Thoracic aorta (tissue), 2 donors: ENCODE results near the gene CD300LG. TPM values are rescaled to one million over a fixed set of nuclear protein-coding genes. Genes with fewer than 3 reads are reported as not detected.

Experiments used
- ATAC-seq: fragments of 150-250 bp; one replicate; pipeline ENCODE4 v1.8.0; 2017; ENCODE audit warnings: low read depth; ENCODE audit not compliant: insufficient number of reproducible peaks, low FRiP score
- DNase-seq: peaks from one replicate; pipeline ENCODE4 v3.0.0-alpha.2; 2020; ENCODE audit warnings: low spot score
- H3K27ac ChIP-seq, 2 donors: fragments of 200-600 bp; sonication (generic); 1 replicate in 1 of 2; 2 replicates in 1 of 2; pipeline ENCODE4 v1.5.1; 2016; ENCODE audit warnings: mild to moderate bottlenecking in 2 of 2, moderate library complexity in 2 of 2
- H3K27me3 ChIP-seq: fragments of 200-600 bp; sonication (generic); replicated peaks from 2 replicates; pipeline ENCODE4 v1.6.0; 2016; ENCODE audit warnings: mild to moderate bottlenecking; ENCODE audit not compliant: insufficient read depth
- H3K36me3 ChIP-seq: fragments of 200-600 bp; sonication (generic); one replicate; pipeline ENCODE4 v1.5.1; 2016
- H3K4me1 ChIP-seq, 2 donors: fragments of 200-600 bp; sonication (generic); 1 replicate in 1 of 2; 2 replicates in 1 of 2; pipeline versions ENCODE4 v1.5.1 to v1.6.0; 2016; ENCODE audit warnings: low read depth in 2 of 2, mild to moderate bottlenecking in 1 of 2; ENCODE audit not compliant: control insufficient read depth in 1 of 2
- H3K4me3 ChIP-seq: fragments of 200-600 bp; sonication (generic); 2 replicates; pipeline ENCODE4 v1.5.1; 2016; ENCODE audit warnings: mild to moderate bottlenecking
- H3K9me3 ChIP-seq: fragments of 200-600 bp; sonication (generic); 2 replicates; pipeline ENCODE4 v1.5.1; 2016
- CTCF ChIP-seq: fragments of 200-600 bp; sonication (generic); IDR thresholded peaks from one replicate; pipeline ENCODE4 v1.5.1; 2019; ENCODE audit warnings: antibody characterized with exemption
- total RNA-seq, 2 donors: library from RNA; depleted of rRNA; stranded (reverse); fragments of >200 nt; gene quantifications; one replicate each; pipeline versions ENCODE4 v1.1.0 to v1.2.3, GENCODE V29; 2016

The CD300LG gene
- total RNA-seq, 2 donors from 2014 or later: 0.35 to 3.2 TPM

- Histone ChIP-seq H3K27ac (no peak overlapping the region), H3K27me3 (no peaks in the 10 kb centered on the region), H3K4me3 (no peak overlapping the region), H3K4me1 (peaks cover 0 to 8% of the 10 kb centered on the region in 2 donors), H3K36me3 (peaks cover 26% of the 10 kb centered on the region), H3K9me3 (no peaks in the 10 kb centered on the region)
- DNase-seq (no peak), ATAC-seq (no peak)
- no peak for TF ChIP-seq CTCF
Measured at GRCh38 chr17:43817826-43818225, 29.1 kb upstream of the CD300LG start.

GRCh38 chr17:43818966-43819365 lies 28.0 kb upstream of the CD300LG start:
- DNase-seq: no peak
- Histone ChIP-seq H3K36me3 (peaks cover 14% of the 10 kb centered on the region), H3K4me1 (peaks cover 0 to 18% of the 10 kb centered on the region in 2 donors), H3K9me3 (no peaks in the 10 kb centered on the region), H3K27ac (no peak overlapping the region), H3K4me3 (no peak overlapping the region), H3K27me3 (no peaks in the 10 kb centered on the region)
- no peak for ATAC-seq
- TF ChIP-seq CTCF: no peak

- H3K9me3 ChIP-seq: no peaks in the 10 kb centered on the region
- no peak for DNase-seq
- no peak for TF ChIP-seq CTCF
- peaks cover 24% of the 10 kb centered on the region for H3K36me3 ChIP-seq
- H3K27me3 ChIP-seq: no peaks in the 10 kb centered on the region
- H3K4me1 ChIP-seq: peaks cover 0 to 13% of the 10 kb centered on the region in 2 donors
- H3K27ac ChIP-seq: no peak overlapping the region
- no peak for ATAC-seq
- H3K4me3 ChIP-seq: no peak overlapping the region
Measured at GRCh38 chr17:43820759-43821158, 26.2 kb upstream of the CD300LG start.

- H3K36me3 ChIP-seq: peaks cover 29% of the 10 kb centered on the region
- no peak for ATAC-seq
- no peaks in the 10 kb centered on the region for H3K27me3 ChIP-seq
- H3K9me3 ChIP-seq: no peaks in the 10 kb centered on the region
- H3K4me3 ChIP-seq: no peak overlapping the region
- H3K27ac ChIP-seq: no peak overlapping the region
- no peak for DNase-seq
- no peak for TF ChIP-seq CTCF
- H3K4me1 ChIP-seq: peaks cover 0 to 13% of the 10 kb centered on the region in 2 donors
Measured at GRCh38 chr17:43822570-43823190, 24.3 kb upstream of the CD300LG start.

- Histone ChIP-seq H3K9me3 (no peaks in the 10 kb centered on the region), H3K36me3 (peaks cover 27% of the 10 kb centered on the region), H3K27ac (peak overlapping the region in 1 of 2 donors; percentile 11), H3K27me3 (no peaks in the 10 kb centered on the region), H3K4me1 (peaks cover 0 to 13% of the 10 kb centered on the region in 2 donors), H3K4me3 (no peak overlapping the region)
- TF ChIP-seq CTCF: no peak
- ATAC-seq: peak; percentile 27
- no peak for DNase-seq
Measured at GRCh38 chr17:43823350-43824084, 23.5 kb upstream of the CD300LG start.
